Activated naive CD8-positive, alpha-beta T cell treated with anti-CD3 and anti-CD28 coated beads, Interleukin-2, amount 50 U/mL, for 16 hours (primary cell): Measurements from ENCODE around the gene MPPED2.

Experiments used
- DNase-seq: peaks from one replicate; pipeline ENCODE4 v3.0.0-alpha.2; 2020; ENCODE audit warnings: low read depth, low spot score

The MPPED2 gene

GRCh38 chr11:30364837-30365482, 221.2 kb downstream of the MPPED2 start:
- no peak for DNase-seq

GRCh38 chr11:30364139-30364836, 221.9 kb downstream of the MPPED2 start:
- no peak for DNase-seq

- DNase-seq = no peak
Observed at GRCh38 chr11:30360741-30361140, 225.4 kb downstream of the MPPED2 start.
